Suprapubic skin (tissue), 3 donors: ENCODE data around the gene BGN.

ENCODE experiments used
- CTCF ChIP-seq, 2 donors: fragments of 200-600 bp in 1 of 2; fragments of 450-650 bp in 1 of 2; sonication (generic) in 1 of 2; IDR thresholded peaks; one replicate each; pipeline ENCODE4 v1.5.1; 2016 to 2019; ENCODE audit warnings: antibody characterized with exemption in 2 of 2, mild to moderate bottlenecking in 1 of 2, moderate library complexity in 1 of 2
- POLR2AphosphoS5 ChIP-seq, 3 donors: sonication (generic); formaldehyde crosslinking; IDR thresholded peaks; one replicate each; pipeline ENCODE4 v1.6.1; 2017; ENCODE audit warnings: antibody characterized with exemption in 3 of 3

- no peak for TF ChIP-seq CTCF (IDR thresholded peaks at IDR 0.05)
- TF ChIP-seq POLR2AphosphoS5 (IDR thresholded peaks at IDR 0.05): no peak
Observed at GRCh38 chrX:153556767-153557166, 62.0 kb downstream of the BGN start.
